Measurements from ENCODE around the gene MBNL3.
"Not testable (repeated sequence)": the region's sequence is repeated elsewhere in the genome, so short reads cannot be mapped to it uniquely, and the experiment has no call there.

MBNL3 gene

DNA sequence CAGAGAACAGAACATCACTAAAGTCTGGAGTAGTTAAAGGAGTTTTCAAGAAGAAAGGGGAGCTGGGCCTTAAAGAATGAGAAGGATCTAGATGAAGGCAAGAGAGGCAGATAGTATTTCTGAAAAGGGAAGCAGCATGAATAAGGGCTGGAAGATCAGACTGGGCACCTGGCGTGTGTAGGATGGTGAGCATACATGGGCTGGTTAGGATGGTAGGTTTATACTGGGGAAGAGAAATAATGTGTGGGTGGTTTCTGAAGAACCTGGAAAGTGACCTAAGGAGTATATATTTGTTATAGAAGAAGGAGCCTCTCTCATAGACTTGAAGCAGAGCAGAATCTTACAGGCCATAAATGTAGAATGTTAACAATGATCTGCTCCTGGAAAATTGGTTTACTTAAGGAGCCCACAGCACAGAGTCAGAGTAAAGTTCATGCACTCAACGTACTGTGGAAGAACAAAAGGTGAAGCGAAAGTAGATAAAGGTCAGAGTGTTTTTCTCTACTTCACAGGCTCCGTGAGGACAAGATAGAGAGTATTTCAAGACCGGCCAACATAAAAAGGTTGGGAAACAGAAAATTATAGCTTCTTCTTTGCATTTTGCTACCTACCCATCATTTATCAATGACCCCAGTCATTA is 35.8 kb downstream of the MBNL3 start:
- no peak overlapping the region for H3K27ac ChIP-seq (ENCODE audit: low read length)
- no peaks in the 10 kb centered on the region for H3K36me3 ChIP-seq (ENCODE audit: control insufficient read depth, insufficient read depth, low read length)
- WGBS (ENCODE audit: insufficient coverage, insufficient read length) = no CpG with 5 or more reads among the region's 5 CpGs
- no peaks in the 10 kb centered on the region for H3K9me3 ChIP-seq (ENCODE audit: control insufficient read depth, insufficient read depth, low read length)
- no peaks in the 10 kb centered on the region for H3K27me3 ChIP-seq (ENCODE audit: control insufficient read depth, insufficient read depth, low read length)
- H3K4me1 ChIP-seq (ENCODE audit: control insufficient read depth, insufficient read depth, low read length) = no peaks in the 10 kb centered on the region
- H3K4me3 ChIP-seq (ENCODE audit: low read length) = no peak overlapping the region
- no peak for DNase-seq (ENCODE audit: low read depth, low spot score)

DNA sequence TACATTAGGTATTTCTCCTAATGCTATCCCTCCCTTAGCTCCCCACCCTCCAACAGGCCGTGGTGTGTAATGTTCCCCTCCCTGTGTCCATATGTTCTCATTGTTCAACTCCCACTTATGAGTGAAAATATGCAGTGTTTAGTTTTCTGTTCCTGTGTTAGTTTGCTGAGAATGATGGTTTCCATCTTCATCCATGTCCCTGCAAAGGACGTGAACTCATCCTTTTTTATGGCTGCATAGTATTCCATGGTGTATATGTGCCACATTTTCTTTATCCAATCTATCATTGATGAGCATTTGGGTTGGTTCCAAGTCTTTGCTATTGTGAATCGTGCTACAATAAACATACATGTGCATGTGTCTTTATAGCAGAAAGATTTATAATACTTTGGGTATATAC is 42.9 kb downstream of the MBNL3 start:
- not testable (repeated sequence) for H3K4me1 ChIP-seq (ENCODE audit: control insufficient read depth, insufficient read depth, low read length); H3K27me3 ChIP-seq (ENCODE audit: control insufficient read depth, insufficient read depth, low read length); H3K36me3 ChIP-seq (ENCODE audit: control insufficient read depth, insufficient read depth, low read length); H3K27ac ChIP-seq (ENCODE audit: low read length); H3K9me3 ChIP-seq (ENCODE audit: control insufficient read depth, insufficient read depth, low read length); H3K4me3 ChIP-seq (ENCODE audit: low read length); DNase-seq (ENCODE audit: low read depth, low spot score)
- whole genome bisulfite sequencing (ENCODE audit: insufficient coverage, insufficient read length) = no CpG with 5 or more reads among the region's 3 CpGs

- DNase-seq (ENCODE audit: low read depth, low spot score) = no peak
- Histone ChIP-seq H3K4me1 (ENCODE audit: control insufficient read depth, insufficient read depth, low read length) (no peaks in the 10 kb centered on the region), H3K27me3 (ENCODE audit: control insufficient read depth, insufficient read depth, low read length) (no peaks in the 10 kb centered on the region), H3K27ac (ENCODE audit: low read length) (no peak overlapping the region), H3K9me3 (ENCODE audit: control insufficient read depth, insufficient read depth, low read length) (no peaks in the 10 kb centered on the region), H3K36me3 (ENCODE audit: control insufficient read depth, insufficient read depth, low read length) (no peaks in the 10 kb centered on the region), H3K4me3 (ENCODE audit: low read length) (no peak overlapping the region)
- WGBS (ENCODE audit: insufficient coverage, insufficient read length) = no CpG with 5 or more reads among the region's 2 CpGs
Observed at GRCh38 chrX:132444936-132445335, 43.9 kb downstream of the MBNL3 start.

DNA sequence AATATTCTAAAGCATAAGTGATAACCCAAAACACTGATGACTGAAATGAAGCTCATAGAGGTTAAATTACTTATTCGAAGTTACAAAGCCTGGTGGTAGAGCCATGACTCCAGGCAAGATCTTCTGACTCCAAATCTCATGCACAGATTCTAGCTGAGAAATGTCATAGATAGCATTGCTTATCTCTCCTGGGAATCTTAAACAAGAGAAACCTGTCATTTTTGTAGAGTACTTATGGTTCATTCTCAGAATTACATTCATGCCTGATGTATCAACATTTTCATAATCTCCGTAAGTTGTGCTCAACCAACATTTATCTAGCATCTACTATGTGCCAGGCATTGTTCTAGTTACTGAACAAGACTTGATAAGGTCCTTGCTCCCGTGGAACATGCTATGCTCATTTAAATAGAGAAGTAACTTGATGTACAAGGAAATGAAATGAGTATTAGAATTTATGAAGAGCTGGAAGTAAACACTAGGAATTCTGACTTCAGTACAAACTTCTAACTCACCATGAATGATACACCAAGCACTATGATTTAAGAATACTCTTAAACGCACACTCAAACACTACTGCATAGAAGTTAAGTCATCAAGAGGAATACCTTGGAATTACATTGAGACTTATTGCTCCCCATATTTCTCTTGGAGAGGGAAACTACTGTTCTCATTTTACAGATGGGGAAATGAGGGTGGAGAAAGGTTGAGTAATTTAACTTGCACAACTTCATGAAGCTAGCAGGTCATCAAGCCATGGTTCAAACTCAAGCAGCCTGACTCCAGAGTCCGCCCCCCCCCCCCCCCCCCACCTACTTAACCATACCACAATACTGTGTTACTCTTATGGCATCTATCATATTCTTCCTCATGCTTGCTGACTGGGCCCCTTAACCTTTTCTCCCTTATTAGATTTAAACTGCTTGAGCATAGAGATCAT is 45.4 kb downstream of the MBNL3 start:
- Histone ChIP-seq H3K36me3 (ENCODE audit: control insufficient read depth, insufficient read depth, low read length) (no peaks in the 10 kb centered on the region), H3K4me3 (ENCODE audit: low read length) (no peak overlapping the region), H3K4me1 (ENCODE audit: control insufficient read depth, insufficient read depth, low read length) (no peaks in the 10 kb centered on the region), H3K27me3 (ENCODE audit: control insufficient read depth, insufficient read depth, low read length) (no peaks in the 10 kb centered on the region), H3K9me3 (ENCODE audit: control insufficient read depth, insufficient read depth, low read length) (no peaks in the 10 kb centered on the region), H3K27ac (ENCODE audit: low read length) (no peak overlapping the region)
- DNase-seq (ENCODE audit: low read depth, low spot score) = no peak
- no CpG with 5 or more reads among the region's 5 CpGs for WGBS (ENCODE audit: insufficient coverage, insufficient read length)

DNA sequence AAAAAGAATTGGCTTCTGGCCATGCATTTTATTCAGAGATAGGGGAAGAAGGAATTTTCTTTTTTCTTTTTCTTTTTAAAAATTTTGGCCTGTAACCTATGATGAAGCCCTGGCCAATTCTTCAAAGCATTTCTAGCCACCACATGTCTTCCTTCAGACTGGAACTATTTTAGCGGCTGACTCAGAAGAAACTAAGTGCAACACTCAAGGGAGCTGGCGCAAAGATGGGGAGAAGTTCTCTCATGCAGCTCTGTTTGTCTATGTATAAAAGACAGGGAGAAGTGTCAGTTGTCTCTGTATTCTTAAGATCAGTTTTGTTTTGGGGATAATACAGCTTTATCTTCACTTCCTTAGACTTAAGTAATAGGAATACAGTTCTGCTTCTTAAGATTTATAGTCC is 46.1 kb downstream of the MBNL3 start:
- no peak for DNase-seq (ENCODE audit: low read depth, low spot score)
- Histone ChIP-seq H3K4me1 (ENCODE audit: control insufficient read depth, insufficient read depth, low read length) (no peaks in the 10 kb centered on the region), H3K27me3 (ENCODE audit: control insufficient read depth, insufficient read depth, low read length) (no peaks in the 10 kb centered on the region), H3K9me3 (ENCODE audit: control insufficient read depth, insufficient read depth, low read length) (no peaks in the 10 kb centered on the region), H3K4me3 (ENCODE audit: low read length) (no peak overlapping the region), H3K27ac (ENCODE audit: low read length) (no peak overlapping the region), H3K36me3 (ENCODE audit: control insufficient read depth, insufficient read depth, low read length) (no peaks in the 10 kb centered on the region)
- WGBS (ENCODE audit: insufficient coverage, insufficient read length) = no CpG with 5 or more reads among the region's 2 CpGs

GRCh38 chrX:132435222-132435621 is 53.6 kb downstream of the MBNL3 start:
- Histone ChIP-seq H3K4me1 (ENCODE audit: control insufficient read depth, insufficient read depth, low read length) (no peaks in the 10 kb centered on the region; the same call in 1 of the 2 replicates), H3K27me3 (ENCODE audit: control insufficient read depth, insufficient read depth, low read length) (no peaks in the 10 kb centered on the region), H3K36me3 (ENCODE audit: control insufficient read depth, insufficient read depth, low read length) (no peaks in the 10 kb centered on the region), H3K9me3 (ENCODE audit: control insufficient read depth, insufficient read depth, low read length) (no peaks in the 10 kb centered on the region), H3K27ac (ENCODE audit: low read length) (no peak overlapping the region), H3K4me3 (ENCODE audit: low read length) (no peak overlapping the region)
- WGBS (ENCODE audit: insufficient coverage, insufficient read length) = no CpG with 5 or more reads among the region's 1 CpG
- DNase-seq (ENCODE audit: low read depth, low spot score) = no peak

DNA sequence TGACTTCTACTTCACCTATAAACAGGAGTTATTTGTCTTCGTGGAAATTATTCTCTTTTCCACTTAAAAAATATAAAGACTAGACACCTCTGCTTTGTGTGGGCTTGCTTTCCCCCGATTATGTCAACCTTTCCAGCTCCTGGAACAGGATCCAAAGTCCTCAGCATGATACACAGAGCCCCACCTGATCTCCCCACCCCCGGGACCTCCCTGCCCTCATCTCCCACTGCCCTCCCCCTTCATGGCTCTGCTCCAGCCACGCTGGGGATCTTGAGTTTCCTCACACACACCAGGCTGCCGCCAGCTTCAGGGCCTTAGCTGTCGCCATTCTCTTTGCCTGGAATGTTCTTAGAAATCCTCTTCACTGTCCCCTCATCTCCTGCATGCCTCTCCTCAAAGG is 55.3 kb downstream of the MBNL3 start:
- no peaks in the 10 kb centered on the region for H3K27me3 ChIP-seq (ENCODE audit: control insufficient read depth, insufficient read depth, low read length)
- WGBS (ENCODE audit: insufficient coverage, insufficient read length) = no CpG with 5 or more reads among the region's 6 CpGs
- no peak overlapping the region for H3K4me3 ChIP-seq (ENCODE audit: low read length)
- no peak for DNase-seq (ENCODE audit: low read depth, low spot score)
- no peak overlapping the region for H3K27ac ChIP-seq (ENCODE audit: low read length)
- no peaks in the 10 kb centered on the region for H3K9me3 ChIP-seq (ENCODE audit: control insufficient read depth, insufficient read depth, low read length)
- H3K36me3 ChIP-seq (ENCODE audit: control insufficient read depth, insufficient read depth, low read length) = no peaks in the 10 kb centered on the region
- no peaks in the 10 kb centered on the region; the same call in 1 of the 2 replicates for H3K4me1 ChIP-seq (ENCODE audit: control insufficient read depth, insufficient read depth, low read length)

DNA sequence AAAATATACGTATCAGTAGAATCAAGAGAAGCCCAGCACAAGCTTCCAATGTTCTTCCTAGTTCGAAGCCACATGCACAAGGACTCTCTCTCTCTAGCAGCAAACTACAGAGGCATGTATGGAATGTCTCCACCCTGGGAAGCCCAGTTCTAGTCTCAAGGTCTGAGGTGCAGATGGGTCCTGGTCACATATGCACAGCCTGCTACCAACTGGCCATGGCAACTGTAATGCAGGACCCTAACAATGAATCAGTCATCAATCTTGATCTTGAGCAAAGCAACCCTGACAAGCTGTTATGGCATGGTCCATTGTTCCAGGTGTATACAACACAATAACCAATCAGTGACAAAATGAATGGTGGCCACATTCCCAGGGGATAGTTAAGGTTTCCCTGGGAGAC is 55.8 kb downstream of the MBNL3 start:
- Histone ChIP-seq H3K36me3 (ENCODE audit: control insufficient read depth, insufficient read depth, low read length) (no peaks in the 10 kb centered on the region), H3K27ac (ENCODE audit: low read length) (no peak overlapping the region), H3K9me3 (ENCODE audit: control insufficient read depth, insufficient read depth, low read length) (no peaks in the 10 kb centered on the region), H3K27me3 (ENCODE audit: control insufficient read depth, insufficient read depth, low read length) (no peaks in the 10 kb centered on the region), H3K4me3 (ENCODE audit: low read length) (no peak overlapping the region), H3K4me1 (ENCODE audit: control insufficient read depth, insufficient read depth, low read length) (no peaks in the 10 kb centered on the region; the same call in 1 of the 2 replicates)
- no peak for DNase-seq (ENCODE audit: low read depth, low spot score)
- no CpG with 5 or more reads among the region's 2 CpGs for WGBS (ENCODE audit: insufficient coverage, insufficient read length)

DNA sequence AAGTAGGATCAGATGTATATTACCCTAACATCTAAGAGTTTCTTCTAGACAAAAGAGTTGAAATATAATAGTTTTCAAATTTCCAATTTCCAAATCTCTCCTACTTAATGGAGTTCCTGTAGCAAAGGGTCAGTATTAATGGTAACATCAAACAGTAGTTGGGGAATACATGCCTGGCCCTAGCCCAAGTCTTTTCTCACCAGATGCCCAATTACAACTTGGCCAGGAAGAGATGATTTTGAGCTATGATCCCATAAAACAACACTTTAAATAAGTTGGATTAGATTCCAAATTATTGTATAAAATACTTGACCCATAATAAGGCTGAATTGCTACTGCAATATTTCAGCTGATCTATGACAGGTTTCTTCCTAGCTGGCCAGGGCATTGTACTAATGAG is 59.9 kb downstream of the MBNL3 start:
- DNase-seq (ENCODE audit: low read depth, low spot score) = no peak
- Histone ChIP-seq H3K27ac (ENCODE audit: low read length) (no peak overlapping the region), H3K4me3 (ENCODE audit: low read length) (no peak overlapping the region), H3K4me1 (ENCODE audit: control insufficient read depth, insufficient read depth, low read length) (no peaks in the 10 kb centered on the region; the same call in 1 of the 2 replicates), H3K27me3 (ENCODE audit: control insufficient read depth, insufficient read depth, low read length) (no peaks in the 10 kb centered on the region), H3K9me3 (ENCODE audit: control insufficient read depth, insufficient read depth, low read length) (no peaks in the 10 kb centered on the region), H3K36me3 (ENCODE audit: control insufficient read depth, insufficient read depth, low read length) (no peaks in the 10 kb centered on the region)

DNA sequence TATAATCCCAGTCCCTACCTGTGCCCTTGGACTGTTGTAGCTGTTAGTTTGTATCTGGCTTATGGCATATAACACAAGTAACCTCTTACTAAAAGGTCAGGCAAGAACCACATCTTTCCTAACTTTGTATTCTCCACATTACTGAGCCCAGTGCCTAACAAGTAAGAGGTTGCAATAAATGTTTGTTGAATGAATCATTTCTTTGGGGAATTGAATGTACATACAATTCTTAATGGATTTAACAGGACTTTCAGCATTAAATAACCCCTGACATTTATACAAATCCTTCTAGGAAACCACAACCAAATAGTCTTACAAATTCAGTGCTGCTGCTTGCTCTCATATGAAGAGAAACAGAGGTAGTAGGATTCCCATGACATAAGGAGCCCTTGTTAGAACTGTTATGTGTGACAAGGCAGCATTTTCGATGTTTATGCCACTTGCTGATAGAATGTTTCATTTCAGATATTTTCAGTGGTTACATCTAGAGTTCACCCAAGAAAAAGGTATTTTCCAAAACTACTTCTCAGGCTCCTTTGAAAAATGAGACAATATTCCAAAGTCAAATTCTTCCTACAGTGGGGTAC is 62.0 kb downstream of the MBNL3 start:
- H3K27me3 ChIP-seq (ENCODE audit: control insufficient read depth, insufficient read depth, low read length) = no peaks in the 10 kb centered on the region

More for the DNA sequence above, 62.0 kb downstream of the MBNL3 start:
- DNase-seq (ENCODE audit: low read depth, low spot score) = no peak
- no peak overlapping the region for H3K4me3 ChIP-seq (ENCODE audit: low read length)
- H3K4me1 ChIP-seq (ENCODE audit: control insufficient read depth, insufficient read depth, low read length) = no peaks in the 10 kb centered on the region
- H3K36me3 ChIP-seq (ENCODE audit: control insufficient read depth, insufficient read depth, low read length) = no peaks in the 10 kb centered on the region
- no CpG with 5 or more reads among the region's 1 CpG for WGBS (ENCODE audit: insufficient coverage, insufficient read length)
- H3K27ac ChIP-seq (ENCODE audit: low read length) = no peak overlapping the region
- no peaks in the 10 kb centered on the region for H3K9me3 ChIP-seq (ENCODE audit: control insufficient read depth, insufficient read depth, low read length)

Data from iPS DF 6.9 (cell line).